HG02610 (cell line): ENCODE measurements around the gene MFAP4.
"Not testable (repeated sequence)": the region's sequence is repeated elsewhere in the genome, so short reads cannot be mapped to it uniquely, and the experiment has no call there.

Experiments used
- ATAC-seq: cut with Tn5 transposase; IDR thresholded peaks from one replicate; pipeline ENCODE4 v1.9.1; 2021; ENCODE audit warnings: mild to moderate bottlenecking, moderate library complexity; ENCODE audit not compliant: unreplicated experiment

The MFAP4 gene

DNA sequence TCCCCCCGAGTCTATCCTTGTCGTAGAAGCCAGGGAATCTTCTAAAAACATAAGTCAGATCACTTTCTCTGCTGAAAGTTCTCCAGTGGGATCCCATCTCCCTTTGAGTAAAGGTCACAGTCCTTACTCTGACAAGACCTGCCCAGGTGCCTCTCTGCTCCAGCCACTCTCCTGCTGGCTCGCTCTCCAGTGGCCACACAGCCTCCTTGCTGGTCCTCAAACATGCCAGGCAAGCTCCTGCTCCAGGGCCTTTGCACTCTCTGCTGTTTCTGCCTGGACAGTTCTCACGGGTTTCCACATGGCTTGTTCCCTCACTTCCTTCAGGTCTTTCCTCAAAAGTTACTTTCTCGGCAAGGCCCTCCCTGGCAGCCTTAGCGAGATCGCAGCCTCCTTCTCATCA lies 27.8 kb downstream of the MFAP4 start:
- ATAC-seq = no peak

DNA sequence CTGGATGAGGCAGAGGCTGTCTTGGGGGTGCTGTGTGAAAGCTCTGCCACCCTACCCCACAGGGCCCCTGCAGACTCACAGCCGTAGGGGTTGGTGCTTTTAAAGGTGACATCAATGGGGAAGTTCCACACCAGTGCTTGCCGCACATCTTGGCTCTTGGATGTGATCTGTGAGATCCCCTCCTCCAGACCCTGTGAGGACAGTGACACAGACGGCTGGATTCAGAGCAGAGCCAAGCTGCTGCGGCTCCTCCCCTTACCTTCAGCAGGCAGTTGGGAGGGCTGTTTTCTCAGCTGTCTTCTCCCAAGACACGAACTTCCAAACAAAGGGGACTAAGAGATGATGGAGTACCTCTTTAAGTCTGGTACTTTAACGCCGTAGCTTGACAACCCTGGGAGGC lies 29.2 kb downstream of the MFAP4 start:
- no peak for ATAC-seq

DNA sequence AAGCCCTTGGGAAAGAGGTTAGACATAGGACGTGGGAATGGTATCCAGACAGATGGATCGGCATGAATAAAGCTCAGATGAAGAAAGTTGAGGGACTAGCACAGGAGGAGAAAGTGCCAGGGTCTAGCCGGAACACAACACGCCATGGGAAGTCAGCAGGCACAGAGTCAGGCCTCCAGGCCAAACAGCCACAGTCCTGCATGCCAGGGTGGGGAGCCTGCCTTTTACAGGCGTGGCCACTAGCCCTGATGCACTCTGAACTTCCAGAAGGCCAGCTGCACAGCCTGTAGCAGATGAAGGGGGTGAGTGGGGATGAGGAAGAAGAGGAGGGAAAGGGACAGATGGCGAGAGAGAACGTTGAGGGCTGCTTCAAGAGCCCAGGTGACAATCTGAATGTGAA lies 29.6 kb downstream of the MFAP4 start:
- no peak for ATAC-seq

DNA sequence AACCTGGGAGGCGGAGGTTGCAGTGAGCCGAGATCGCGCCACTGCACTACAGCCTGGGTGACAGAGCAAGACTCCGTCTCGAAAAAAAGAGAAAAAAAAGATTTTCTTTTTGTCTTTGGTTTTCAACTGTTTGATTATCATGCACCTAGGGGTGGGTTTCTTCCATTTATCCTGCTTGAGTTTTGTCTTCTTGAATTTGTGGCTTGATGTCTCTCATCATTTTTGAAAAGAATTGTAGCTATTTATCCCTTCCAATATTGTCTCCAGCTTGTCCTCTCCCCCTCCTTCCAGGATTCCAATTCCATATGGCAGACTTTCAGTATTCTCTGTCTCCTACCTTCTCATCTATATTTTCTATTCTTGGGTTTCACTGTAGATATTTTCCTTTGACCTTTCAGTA lies 32.2 kb downstream of the MFAP4 start:
- no peak for ATAC-seq

DNA sequence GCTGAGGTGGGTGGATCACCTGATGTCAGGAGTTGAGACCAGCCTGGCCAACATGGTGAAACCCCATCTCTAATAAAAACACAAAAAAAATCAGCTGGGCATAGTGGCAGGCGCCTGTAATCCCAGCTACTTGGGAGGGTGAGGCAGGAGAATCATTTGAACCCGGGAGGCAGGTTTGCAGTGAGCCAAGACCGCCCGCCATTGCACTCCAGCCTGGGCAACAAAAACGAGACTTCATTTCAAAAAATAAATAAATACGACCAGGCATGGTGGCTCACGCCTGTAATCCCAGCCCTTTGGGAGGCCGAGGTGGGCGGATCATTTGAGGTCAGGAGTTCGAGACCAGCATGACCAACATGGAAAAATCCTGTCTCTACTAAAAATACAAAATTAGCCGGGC lies 33.6 kb downstream of the MFAP4 start:
- not testable (repeated sequence) for ATAC-seq

DNA sequence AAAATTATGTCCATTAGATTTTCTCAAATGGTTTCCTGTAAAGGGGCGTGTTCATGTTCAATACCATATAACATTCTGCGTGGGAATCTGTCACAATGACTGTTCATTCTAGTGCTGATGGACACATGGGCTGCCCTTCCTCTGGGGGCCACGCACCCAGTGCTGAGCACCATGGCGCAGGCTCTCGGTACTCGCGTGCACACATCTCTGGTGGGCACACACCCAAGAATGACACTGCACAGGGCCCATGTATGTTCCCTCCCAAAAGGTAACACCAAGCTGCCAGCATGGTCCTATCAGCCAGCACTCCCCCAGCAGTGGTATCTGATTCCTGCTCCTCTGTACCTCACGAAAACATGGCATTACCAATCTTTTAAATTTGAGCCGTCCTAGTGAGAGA lies 38.2 kb downstream of the MFAP4 start:
- no peak for ATAC-seq

DNA sequence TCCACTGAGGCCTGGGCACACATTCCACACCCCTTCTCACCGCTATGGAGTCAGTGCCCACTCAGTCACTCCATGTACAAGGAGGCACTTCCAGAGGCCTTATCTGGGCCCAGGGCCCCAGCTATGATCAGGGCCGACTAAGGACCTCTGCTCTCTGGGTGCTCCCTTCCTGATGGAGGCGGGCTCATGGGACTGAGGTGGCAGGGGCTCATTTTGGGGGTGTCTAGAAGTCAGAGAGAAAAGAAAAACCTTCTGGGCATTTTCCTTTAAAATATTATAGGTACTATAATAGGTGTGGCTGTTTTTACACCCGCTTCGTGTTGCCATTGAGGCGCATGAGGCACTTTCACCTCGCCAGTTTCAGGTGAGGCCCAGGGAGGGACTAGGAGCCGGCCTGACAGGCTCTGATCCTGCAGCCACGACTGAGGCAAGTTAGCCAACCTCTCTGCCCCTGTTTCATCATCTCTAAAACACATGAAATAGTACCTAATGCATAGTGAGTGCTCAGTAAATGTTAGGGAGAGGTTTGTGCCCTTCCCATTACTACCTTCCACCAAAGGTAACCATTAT lies 38.8 kb downstream of the MFAP4 start:
- no peak for ATAC-seq

DNA sequence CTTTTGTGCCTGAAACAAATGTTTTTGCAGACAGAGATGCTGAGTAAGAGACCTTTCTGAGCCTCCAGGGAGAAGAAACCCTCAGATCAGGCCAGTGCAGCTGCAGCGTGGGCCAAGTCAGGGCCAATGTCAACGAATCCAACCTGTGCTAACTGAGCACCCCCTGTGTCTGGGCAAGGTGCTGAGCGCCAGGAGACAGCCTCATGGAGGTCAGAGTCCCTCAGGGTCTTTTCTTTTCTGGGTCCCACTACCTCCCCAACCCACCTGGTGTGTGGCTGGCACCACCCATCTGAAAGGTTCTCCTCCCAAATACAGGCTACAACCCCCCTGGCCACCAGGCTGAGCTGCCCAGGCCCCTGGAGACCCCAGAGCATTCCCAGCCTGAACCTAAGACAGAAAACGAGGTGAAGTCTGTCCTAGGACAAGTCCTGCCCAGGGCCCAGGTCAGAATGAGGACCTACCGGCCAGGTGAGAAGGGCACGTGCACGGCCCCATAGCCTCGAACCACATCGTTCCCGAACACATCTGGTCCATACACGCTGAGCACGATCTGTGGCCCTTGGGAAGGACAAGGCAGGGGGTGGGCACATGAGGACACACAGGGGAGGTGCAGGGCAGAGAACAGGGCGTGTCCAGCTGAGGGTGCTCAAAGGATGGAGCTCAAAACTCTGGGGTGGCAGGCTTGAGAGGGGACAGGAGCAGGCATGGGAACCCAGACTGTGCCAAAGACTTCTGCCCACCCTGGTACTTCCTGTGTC lies 39.5 kb downstream of the MFAP4 start:
- ATAC-seq = no peak

DNA sequence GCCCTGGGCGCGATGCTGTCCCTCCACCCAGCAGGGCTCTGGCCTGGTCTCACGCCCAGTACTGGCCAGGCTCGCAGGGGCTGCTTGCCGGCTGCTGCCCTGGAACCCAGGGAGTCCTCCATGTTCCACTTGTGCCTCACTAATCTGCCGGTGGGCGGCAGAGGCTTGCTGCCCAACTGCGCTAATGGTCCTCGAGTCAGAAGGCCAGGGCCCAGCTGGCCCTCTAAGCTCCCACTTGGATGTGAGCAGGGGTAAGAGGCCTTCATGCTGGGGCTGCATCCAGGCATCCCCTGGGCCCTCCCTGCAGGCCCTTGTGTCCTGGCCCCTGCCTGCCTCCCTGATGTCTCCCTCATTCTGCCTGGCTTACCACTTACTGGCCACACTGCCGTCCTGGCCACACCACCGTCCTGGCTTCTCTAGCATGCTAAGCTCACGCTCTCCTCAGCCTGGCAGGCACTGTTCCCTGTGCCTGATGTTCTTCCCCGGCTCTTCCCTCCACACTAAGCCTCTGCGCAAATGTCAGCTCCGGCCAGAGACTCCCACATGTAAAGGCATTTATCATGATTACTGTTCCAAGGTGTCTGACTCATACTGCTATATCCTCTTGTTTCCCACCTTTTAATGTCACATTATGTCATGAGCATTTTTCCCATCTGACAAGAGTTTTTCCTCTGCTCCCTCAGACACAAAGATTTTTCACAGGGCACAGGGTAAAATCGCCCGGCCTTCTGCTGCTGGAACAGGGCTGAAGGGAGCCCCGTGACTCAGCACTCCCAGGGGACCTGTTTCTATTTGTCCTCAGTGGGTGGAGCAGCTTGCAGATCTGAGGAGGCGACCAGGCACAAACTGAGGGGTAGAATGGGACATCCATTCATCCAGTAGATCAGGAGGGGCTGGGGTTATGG lies 40.4 kb downstream of the MFAP4 start:
- no peak for ATAC-seq

DNA sequence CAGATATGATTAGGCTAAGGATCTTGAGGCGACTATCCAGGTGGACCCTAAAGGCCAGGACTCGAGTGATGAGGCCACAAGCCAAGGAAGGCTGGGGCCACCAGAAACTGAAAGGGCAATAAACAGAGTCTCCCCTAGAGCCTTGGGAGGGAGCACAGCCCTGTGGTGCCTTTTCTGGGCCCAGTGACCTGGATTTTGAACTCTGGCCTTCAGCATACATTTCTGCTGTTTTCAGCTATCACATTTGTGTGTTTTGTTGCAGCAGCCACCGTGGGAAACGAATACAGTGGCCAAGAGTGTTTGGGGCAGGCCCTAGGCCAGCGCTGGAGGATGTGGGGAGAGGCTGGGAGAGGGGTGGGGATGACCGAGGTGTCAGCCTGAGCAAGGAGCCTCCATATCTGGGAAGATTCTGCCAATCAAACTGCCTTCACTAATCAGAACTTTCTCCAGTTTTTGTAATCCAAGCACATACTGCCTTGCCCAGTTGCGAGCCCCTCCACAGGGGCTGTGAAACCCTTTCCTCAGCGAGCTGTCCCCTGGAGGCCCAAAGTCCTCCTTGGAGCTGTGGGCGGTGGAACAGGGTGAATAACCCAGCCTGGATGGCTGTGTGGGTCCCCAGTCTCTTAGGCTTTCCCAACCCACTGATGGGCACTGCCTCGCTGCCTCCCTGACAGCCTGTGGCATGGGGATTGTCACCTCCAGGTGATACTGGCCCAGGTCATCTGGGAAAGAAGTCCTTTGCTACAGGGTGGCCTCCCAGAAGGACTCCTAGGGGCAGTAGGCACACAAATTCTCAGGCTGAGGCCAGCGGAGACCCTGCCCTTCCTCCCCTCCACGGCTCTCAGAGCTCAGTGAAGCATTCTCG lies 41.3 kb downstream of the MFAP4 start:
- ATAC-seq = no peak

DNA sequence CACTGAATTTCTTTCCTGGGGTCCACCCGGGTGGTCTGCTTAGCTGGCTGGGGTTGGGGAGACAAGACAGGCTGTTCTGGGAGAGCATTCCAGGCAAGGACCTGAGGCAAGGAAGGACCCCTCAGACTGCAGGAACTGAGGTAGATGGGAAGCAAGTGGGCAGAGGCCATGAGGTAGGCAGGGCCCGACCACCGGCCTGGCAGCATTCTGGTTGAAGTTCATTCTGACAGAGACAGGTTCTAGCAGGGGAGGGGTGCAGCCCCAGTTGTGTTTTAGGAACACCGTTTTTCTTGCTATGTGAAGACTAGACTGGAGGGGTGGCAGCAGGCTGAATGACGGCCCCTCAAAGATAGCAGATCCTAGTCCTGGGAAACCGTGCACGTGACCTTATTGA lies 41.9 kb downstream of the MFAP4 start:
- ATAC-seq = no peak

DNA sequence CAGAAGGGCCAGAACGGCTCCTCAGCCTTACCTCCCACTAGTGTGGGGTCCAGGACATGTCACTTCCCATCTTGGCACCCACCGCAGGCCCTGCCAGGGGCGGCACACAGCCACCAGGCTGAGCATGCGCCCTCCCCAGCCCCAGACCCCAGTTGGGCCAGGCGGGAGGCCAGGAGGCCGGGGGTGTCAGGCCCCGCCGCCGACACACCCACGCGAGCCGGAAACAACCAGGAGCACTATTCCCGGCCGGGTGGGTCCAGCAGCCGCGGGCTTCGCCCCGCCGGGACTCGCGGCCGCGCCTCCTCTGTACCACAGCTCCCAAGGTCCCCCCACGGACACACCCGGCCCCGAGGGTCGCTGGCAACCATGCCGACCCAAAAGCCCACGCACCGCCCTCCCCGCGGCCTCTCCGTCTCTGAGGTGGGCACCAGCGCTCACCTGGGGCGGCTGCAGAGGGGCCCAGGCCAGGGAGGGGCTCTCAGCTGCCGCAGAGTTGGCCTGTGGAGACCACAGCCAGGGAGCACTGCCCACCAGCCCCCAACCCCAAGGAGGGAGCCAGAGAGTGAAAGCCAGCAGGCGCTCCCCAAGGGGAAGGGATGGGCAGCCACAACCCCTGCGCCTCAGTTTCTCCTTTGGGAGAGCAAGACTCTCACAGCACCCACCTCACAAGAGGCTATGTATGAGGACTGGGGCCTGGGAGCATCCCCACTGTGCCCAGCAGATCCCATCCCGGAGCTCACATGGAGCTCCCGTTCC lies 42.5 kb downstream of the MFAP4 start:
- ATAC-seq = no peak

DNA sequence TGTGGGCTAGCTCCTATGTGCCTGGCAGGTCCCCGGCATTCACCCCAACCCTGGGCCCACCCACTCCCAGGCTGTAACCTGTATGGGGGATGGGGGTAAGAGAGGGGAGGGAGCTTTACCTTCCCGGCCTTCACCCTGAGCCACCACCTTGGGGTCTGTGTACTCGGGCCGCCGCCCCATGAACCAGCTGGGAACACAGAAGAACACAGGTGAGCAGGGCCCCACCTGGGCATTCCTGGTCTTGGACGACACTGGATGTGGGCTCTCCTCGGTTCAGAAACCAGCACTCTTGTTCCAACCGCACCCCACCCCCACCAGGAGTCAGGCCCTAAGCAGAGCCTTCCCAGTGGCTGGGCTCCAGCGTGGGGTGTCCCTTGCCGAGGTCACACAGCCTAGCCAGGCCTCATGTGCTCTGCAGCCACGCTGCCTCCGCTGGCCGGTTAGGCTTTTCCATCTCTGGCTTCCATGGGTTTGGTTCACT lies 43.3 kb downstream of the MFAP4 start:
- no peak for ATAC-seq

DNA sequence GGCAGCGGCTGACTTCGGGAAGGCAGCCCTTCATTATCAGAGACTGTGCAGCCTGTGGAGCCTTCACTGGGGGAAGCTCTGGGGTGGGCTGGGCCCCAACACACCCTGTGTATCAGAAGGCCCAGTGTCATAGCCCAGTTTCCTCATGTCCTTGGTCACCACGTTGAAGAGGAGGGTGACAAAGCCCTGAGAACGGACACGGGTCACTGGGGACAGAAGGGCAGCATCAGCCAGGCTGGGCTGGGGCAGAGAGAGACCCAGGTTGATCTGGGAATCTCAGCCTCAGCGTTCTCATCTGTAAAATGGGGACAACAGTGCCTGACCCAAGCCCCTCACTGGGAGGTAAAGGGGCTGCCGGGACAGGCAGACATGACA lies 43.7 kb downstream of the MFAP4 start:
- no peak for ATAC-seq

DNA sequence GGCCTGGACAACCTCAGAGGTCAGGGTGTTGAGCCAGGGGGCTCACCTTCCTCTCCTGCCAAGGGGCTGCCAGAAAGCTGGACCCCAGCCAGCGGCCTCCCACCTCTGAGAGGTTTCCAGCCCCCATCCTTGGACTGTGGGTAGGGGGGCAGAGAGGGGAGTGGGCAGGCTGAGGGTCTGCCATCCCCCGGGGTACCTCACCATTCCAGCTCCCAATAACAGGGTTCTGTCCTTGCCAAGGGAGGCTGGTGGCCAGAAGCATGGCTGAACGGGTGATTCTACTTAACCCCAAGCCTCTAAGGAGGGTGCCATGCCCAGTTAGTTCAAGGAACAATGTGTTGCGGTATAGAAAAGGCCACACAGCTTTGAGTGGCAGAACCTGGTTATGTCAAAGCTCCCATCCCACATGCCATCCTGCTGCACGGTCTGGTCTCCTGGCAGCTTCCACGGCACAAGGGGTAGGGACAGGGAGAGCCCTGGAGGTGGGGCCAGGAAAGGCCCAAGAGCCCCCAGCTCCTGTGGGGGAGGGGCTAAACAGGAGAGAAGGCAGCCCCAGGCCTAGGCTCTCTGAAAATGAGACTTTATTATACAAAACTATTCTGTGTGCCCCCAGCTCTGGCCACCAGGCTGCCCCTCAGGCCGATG lies 44.3 kb downstream of the MFAP4 start:
- no peak for ATAC-seq

DNA sequence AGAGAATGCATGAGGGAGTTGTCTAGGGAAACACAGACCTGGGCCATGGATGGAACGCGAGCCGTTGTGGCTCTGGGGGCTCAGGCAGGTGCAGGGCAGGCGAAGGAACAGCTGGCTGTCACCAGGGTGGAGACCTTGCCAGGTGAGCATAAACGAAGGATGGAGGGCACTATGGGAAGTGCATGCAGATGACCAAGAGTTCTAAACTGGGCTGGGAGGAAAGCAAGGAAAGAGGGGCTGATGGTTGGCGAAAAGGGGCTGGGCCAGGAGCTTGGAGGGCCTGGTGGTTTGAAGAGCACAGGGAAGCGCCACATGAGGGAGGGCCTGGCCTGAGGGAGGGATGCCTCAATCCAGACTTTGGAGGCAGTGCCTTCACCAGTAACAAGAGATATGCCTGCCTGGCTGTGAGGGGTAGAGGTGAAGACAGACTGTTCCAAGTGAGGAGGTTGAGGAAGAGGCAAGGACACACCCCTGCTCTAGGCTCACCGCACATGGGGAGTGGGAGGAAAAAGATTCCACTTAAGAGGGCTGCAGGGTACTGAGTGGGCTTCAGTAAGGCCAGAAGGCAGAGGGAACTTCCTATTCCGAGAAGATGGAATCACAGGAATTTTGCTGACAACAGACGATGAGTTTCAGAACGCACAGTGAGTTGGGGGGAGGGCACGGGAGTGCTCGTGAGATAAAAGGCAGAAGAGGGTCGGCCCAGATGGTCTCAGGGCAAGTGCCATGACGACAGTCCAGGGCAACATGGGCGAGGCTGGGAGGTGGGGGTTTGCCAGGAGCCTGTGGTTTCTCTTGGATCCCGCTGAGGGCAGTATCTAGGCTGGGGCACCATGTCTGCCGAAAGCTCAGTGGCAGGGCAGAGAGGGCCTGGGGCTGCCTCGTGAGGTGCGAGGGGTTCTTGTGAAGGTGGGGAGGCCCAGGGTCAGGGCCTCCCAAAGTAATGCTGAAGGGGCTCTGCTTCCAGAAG lies 45.1 kb downstream of the MFAP4 start:
- ATAC-seq = no peak

DNA sequence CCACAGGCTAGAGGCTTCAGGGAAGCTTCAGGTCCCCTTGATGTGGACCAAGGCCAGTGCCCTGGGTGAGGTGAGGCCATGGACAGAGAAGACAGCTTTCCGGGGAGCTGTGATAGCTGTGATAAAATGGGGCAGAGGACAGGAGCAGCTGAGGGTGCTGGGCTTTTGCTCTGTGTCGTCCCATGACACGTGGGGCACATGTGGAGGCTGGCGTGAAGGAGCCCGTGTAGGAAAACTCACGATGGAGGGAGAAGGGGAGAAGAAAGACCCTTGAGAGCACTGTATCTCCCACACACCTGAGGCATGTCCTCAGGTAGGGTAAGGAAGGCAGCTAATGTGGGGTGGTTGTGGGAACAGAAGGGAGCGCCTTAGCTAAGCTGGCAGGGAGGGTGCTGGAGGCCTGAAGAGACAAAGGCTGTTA lies 45.8 kb downstream of the MFAP4 start:
- ATAC-seq = no peak

DNA sequence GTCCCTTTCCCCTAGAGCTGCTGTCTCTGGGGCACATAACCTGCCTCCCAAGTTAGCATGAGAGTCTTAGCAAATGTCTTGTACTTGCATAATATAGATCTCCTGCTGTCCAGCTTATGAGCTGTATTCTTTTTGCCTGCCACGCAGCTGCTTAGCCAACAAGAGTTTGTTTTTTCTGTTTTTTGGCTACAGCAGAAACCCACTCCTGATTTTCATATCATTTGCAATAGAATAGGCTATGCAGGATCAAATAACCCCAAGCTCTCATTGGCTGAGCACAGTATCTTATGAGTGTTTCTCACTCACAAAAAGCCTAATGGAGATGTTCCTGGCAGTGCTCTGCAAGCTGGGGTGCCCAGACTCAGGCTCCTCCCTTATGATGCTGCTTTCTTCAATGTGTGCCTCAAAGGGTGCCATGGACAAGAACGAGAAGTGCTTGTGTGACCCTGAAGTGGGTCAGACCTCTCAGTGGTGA lies 47.6 kb downstream of the MFAP4 start:
- ATAC-seq = no peak
